CD4-positive, alpha-beta memory T cell (primary cell): ENCODE measurements around the gene TENM3. TPM values are rescaled to one million over a fixed set of nuclear protein-coding genes. Genes with fewer than 3 reads are reported as not detected.

Source experiments
- CTCF ChIA-PET: fragments of 350-600 bp; sonication (Branson Sonifier 250); formaldehyde crosslinking; loops from one replicate; lab custom pipeline; 2021; ENCODE audit warnings: inconsistent platforms; ENCODE audit not compliant: partially characterized antibody; lab: Charles Lee
- POLR2A ChIA-PET: fragments of 350-600 bp; sonication (Branson Sonifier 250); formaldehyde crosslinking; loops from one replicate; lab custom pipeline; 2021; ENCODE audit not compliant: partially characterized antibody; lab: Charles Lee
- DNase-seq, 5 donors: peaks; one replicate each; pipeline versions ENCODE4 v3.0.0 to v3.0.0-alpha.2; 2020 to 2022; ENCODE audit warnings: mixed read lengths in 1 of 5
- H3K27ac ChIP-seq: one replicate; pipeline ENCODE4 v1.7.0; 2013; ENCODE audit warnings: low read depth, low read length
- H3K27me3 ChIP-seq: 2 replicates; pipeline ENCODE4 v1.7.0; 2013; ENCODE audit warnings: mild to moderate bottlenecking, low read length, moderate library complexity; ENCODE audit not compliant: insufficient read depth
- H3K36me3 ChIP-seq: 2 replicates; pipeline ENCODE4 v1.7.0; 2013; ENCODE audit warnings: mild to moderate bottlenecking, low read length, moderate library complexity; ENCODE audit not compliant: insufficient read depth
- H3K4me1 ChIP-seq: 2 replicates; pipeline ENCODE4 v1.7.0; 2013; ENCODE audit warnings: mild to moderate bottlenecking, low read length, moderate library complexity; ENCODE audit not compliant: insufficient read depth
- H3K4me3 ChIP-seq, 2 donors: one replicate each; pipeline ENCODE4 v1.7.0; 2013; ENCODE audit warnings: low read length in 2 of 2, mild to moderate bottlenecking in 1 of 2
- H3K9me3 ChIP-seq, 2 donors: one replicate each; pipeline ENCODE4 v1.7.0; 2013; ENCODE audit warnings: low read length in 2 of 2, control low read depth in 1 of 2; ENCODE audit not compliant: control insufficient read depth in 1 of 2
- H3K27ac Mint-ChIP-seq, 7 donors: one replicate each; pipeline ENCODE4 v1.8.0; 2020 to 2021; ENCODE audit warnings: mixed read lengths in 7 of 7, mild to moderate bottlenecking in 6 of 7, inconsistent platforms in 3 of 7, moderate library complexity in 3 of 7
- H3K27me3 Mint-ChIP-seq, 2 donors: one replicate each; pipeline ENCODE4 v1.8.0; 2020 to 2021; ENCODE audit warnings: mixed read lengths in 2 of 2
- H3K36me3 Mint-ChIP-seq, 2 donors: one replicate each; pipeline ENCODE4 v1.8.0; 2020 to 2021; ENCODE audit warnings: mixed read lengths in 2 of 2, inconsistent platforms in 1 of 2, mild to moderate bottlenecking in 1 of 2
- H3K4me1 Mint-ChIP-seq, 4 donors: one replicate each; pipeline ENCODE4 v1.8.0; 2020 to 2021; ENCODE audit warnings: mixed read lengths in 4 of 4, mild to moderate bottlenecking in 1 of 4
- H3K4me3 Mint-ChIP-seq, 8 donors: one replicate each; pipeline ENCODE4 v1.8.0; 2020 to 2021; ENCODE audit warnings: mixed read lengths in 8 of 8, mild to moderate bottlenecking in 7 of 8, moderate library complexity in 6 of 8, inconsistent platforms in 3 of 8
- H3K9me3 Mint-ChIP-seq, 8 donors: one replicate each; pipeline ENCODE4 v1.8.0; 2020 to 2021; ENCODE audit warnings: mixed read lengths in 8 of 8, mild to moderate bottlenecking in 5 of 8, inconsistent platforms in 3 of 8, moderate library complexity in 1 of 8
- intact Hi-C: fragments of 100-400 bp; cut with micrococcal nuclease; formaldehyde crosslinking; loops from one replicate; pipeline ENCODE4 v1.15.1; 2023
- polyA plus RNA-seq, 2 donors: library from polyadenylated mRNA; unstranded; fragments of 300-500 nt; fragmentation: Illumina TruSeq; gene quantifications; one replicate each; pipeline ENCODE4 v1.2.3, GENCODE V29; 2021
- total RNA-seq, 2 experiments: library from RNA; stranded (reverse); gene quantifications; one replicate each; pipeline ENCODE4 v1.2.3, GENCODE V29; 2021

Gene TENM3
- total and polyA plus RNA-seq, 4 experiments from 2014 or later = not detected

GRCh38 chr4:182429896-182430295 lies 186.7 kb downstream of the TENM3 start:
- CTCF ChIA-PET = no interaction called here

GRCh38 chr4:182432819-182433218 lies 189.6 kb downstream of the TENM3 start:
- Mint-ChIP-seq H3K27ac (no peak overlapping the region), H3K27me3 (peaks cover 2% of the 10 kb centered on the region in 2 donors), H3K4me3 (no peak overlapping the region), H3K36me3 (no peaks in the 10 kb centered on the region), H3K9me3 (peaks cover 0 to 3% (median 0%) of the 10 kb centered on the region in 8 donors), H3K4me1 (no peaks in the 10 kb centered on the region)
- H3K9me3 ChIP-seq = no peaks in the 10 kb centered on the region
- H3K36me3 ChIP-seq = no peaks in the 10 kb centered on the region
- CTCF ChIA-PET = no interaction called here
- H3K4me3 ChIP-seq = no peak overlapping the region
- intact Hi-C loops = no loop called here
- no peaks in the 10 kb centered on the region for H3K4me1 ChIP-seq
- POLR2A ChIA-PET = no interaction called here
- no peaks in the 10 kb centered on the region for H3K27me3 ChIP-seq
- DNase-seq = no peak
- H3K27ac ChIP-seq = no peak overlapping the region

More at GRCh38 chr4:182429896-182430295, 186.7 kb downstream of the TENM3 start:
- no peak overlapping the region for H3K4me3 Mint-ChIP-seq
- H3K27me3 ChIP-seq = no peaks in the 10 kb centered on the region
- no peak overlapping the region for H3K27ac Mint-ChIP-seq
- H3K9me3 Mint-ChIP-seq = peaks cover 0 to 3% (median 0%) of the 10 kb centered on the region in 8 donors
- H3K36me3 Mint-ChIP-seq = no peaks in the 10 kb centered on the region
- peaks cover 0 to 2% of the 10 kb centered on the region in 2 donors for H3K27me3 Mint-ChIP-seq
- H3K4me1 ChIP-seq = no peaks in the 10 kb centered on the region
- intact Hi-C loops = no loop called here
- H3K9me3 ChIP-seq = no peaks in the 10 kb centered on the region
- H3K27ac ChIP-seq = no peak overlapping the region
- no peak overlapping the region for H3K4me3 ChIP-seq
- H3K4me1 Mint-ChIP-seq = no peaks in the 10 kb centered on the region
- POLR2A ChIA-PET = no interaction called here
- H3K36me3 ChIP-seq = no peaks in the 10 kb centered on the region
- DNase-seq = no peak

GRCh38 chr4:182434720-182435119 lies 191.5 kb downstream of the TENM3 start:
- Histone ChIP-seq H3K36me3 (no peaks in the 10 kb centered on the region), H3K4me3 (no peak overlapping the region), H3K27ac (no peak overlapping the region), H3K9me3 (no peaks in the 10 kb centered on the region), H3K27me3 (no peaks in the 10 kb centered on the region), H3K4me1 (no peaks in the 10 kb centered on the region)
- ChIA-PET CTCF (no interaction called here), POLR2A (no interaction called here)
- Mint-ChIP-seq H3K4me1 (no peaks in the 10 kb centered on the region), H3K27ac (peak overlapping the region in 1 of 7 donors; percentile 62), H3K9me3 (peaks cover 0 to 2% (median 0%) of the 10 kb centered on the region in 8 donors), H3K4me3 (no peak overlapping the region), H3K36me3 (no peaks in the 10 kb centered on the region), H3K27me3 (peaks cover 2 to 4% of the 10 kb centered on the region in 2 donors)
- DNase-seq = no peak
- intact Hi-C loops = no loop called here

- Histone ChIP-seq H3K4me1 (no peaks in the 10 kb centered on the region), H3K36me3 (no peaks in the 10 kb centered on the region), H3K27me3 (no peaks in the 10 kb centered on the region), H3K9me3 (no peaks in the 10 kb centered on the region), H3K27ac (no peak overlapping the region), H3K4me3 (no peak overlapping the region)
- intact Hi-C loops = no loop called here
- H3K36me3 Mint-ChIP-seq = no peaks in the 10 kb centered on the region
- no peak overlapping the region for H3K27ac Mint-ChIP-seq
- no peaks in the 10 kb centered on the region for H3K4me1 Mint-ChIP-seq
- H3K4me3 Mint-ChIP-seq = no peak overlapping the region
- ChIA-PET POLR2A (no interaction called here), CTCF (no interaction called here)
- H3K27me3 Mint-ChIP-seq = peaks cover 3 to 4% of the 10 kb centered on the region in 2 donors
- no peak for DNase-seq
- peaks cover 0 to 3% (median 0%) of the 10 kb centered on the region in 8 donors for H3K9me3 Mint-ChIP-seq
Measured at GRCh38 chr4:182435401-182435800, 192.2 kb downstream of the TENM3 start.

- H3K4me1 ChIP-seq = peaks cover 3% of the 10 kb centered on the region
- CTCF ChIA-PET = no interaction called here
- no peaks in the 10 kb centered on the region for H3K36me3 ChIP-seq
- no peaks in the 10 kb centered on the region for H3K27me3 ChIP-seq
- H3K27ac ChIP-seq = no peak overlapping the region
- POLR2A ChIA-PET = no interaction called here
- intact Hi-C loops = no loop called here
- no peak for DNase-seq
- H3K27ac Mint-ChIP-seq = no peak overlapping the region
- H3K9me3 Mint-ChIP-seq = peaks cover 0 to 4% (median under 1%) of the 10 kb centered on the region in 8 donors
- H3K36me3 Mint-ChIP-seq = no peaks in the 10 kb centered on the region
- H3K4me3 Mint-ChIP-seq = no peak overlapping the region
- peaks cover 4 to 10% (median 8%) of the 10 kb centered on the region in 4 donors for H3K4me1 Mint-ChIP-seq
- H3K4me3 ChIP-seq = no peak overlapping the region
- H3K27me3 Mint-ChIP-seq = peaks cover 25 to 26% of the 10 kb centered on the region in 2 donors
- H3K9me3 ChIP-seq = no peaks in the 10 kb centered on the region
Measured at GRCh38 chr4:182443070-182443469, 199.9 kb downstream of the TENM3 start.

- POLR2A ChIA-PET = no interaction called here
- H3K36me3 Mint-ChIP-seq = no peaks in the 10 kb centered on the region
- Histone ChIP-seq H3K9me3 (no peaks in the 10 kb centered on the region), H3K36me3 (no peaks in the 10 kb centered on the region), H3K4me3 (no peak overlapping the region), H3K27ac (no peak overlapping the region), H3K27me3 (peaks cover 17% of the 10 kb centered on the region), H3K4me1 (peaks cover 16% of the 10 kb centered on the region)
- CTCF ChIA-PET = no interaction called here
- H3K4me1 Mint-ChIP-seq = peaks cover 11 to 26% (median 20%) of the 10 kb centered on the region in 4 donors
- H3K4me3 Mint-ChIP-seq = peak overlapping the region; percentile 35 to 87 (median 70)
- intact Hi-C loops = no loop called here
- no peak for DNase-seq
- peaks cover 0 to 4% (median 0%) of the 10 kb centered on the region in 8 donors for H3K9me3 Mint-ChIP-seq
- peaks cover 42 to 44% of the 10 kb centered on the region in 2 donors for H3K27me3 Mint-ChIP-seq
- H3K27ac Mint-ChIP-seq = no peak overlapping the region
Measured at GRCh38 chr4:182447767-182448280, 204.6 kb downstream of the TENM3 start.

- H3K27me3 ChIP-seq = peaks cover 17% of the 10 kb centered on the region
- H3K4me3 Mint-ChIP-seq = peak overlapping the region in 7 of 8 donors; percentile 47 to 80 (median 64)
- peaks cover 11 to 26% (median 20%) of the 10 kb centered on the region in 4 donors for H3K4me1 Mint-ChIP-seq
- CTCF ChIA-PET = no interaction called here
- intact Hi-C loops = no loop called here
- no peaks in the 10 kb centered on the region for H3K36me3 ChIP-seq
- no peak overlapping the region for H3K27ac ChIP-seq
- H3K27ac Mint-ChIP-seq = no peak overlapping the region
- no peaks in the 10 kb centered on the region for H3K9me3 ChIP-seq
- H3K4me3 ChIP-seq = no peak overlapping the region
- H3K9me3 Mint-ChIP-seq = peaks cover 0 to 4% (median 0%) of the 10 kb centered on the region in 8 donors
- no peaks in the 10 kb centered on the region for H3K36me3 Mint-ChIP-seq
- POLR2A ChIA-PET = no interaction called here
- peaks cover 39 to 42% of the 10 kb centered on the region in 2 donors for H3K27me3 Mint-ChIP-seq
- peak in 4 of 5 donors; percentile 4 to 14 (median 8) for DNase-seq
- H3K4me1 ChIP-seq = peaks cover 16% of the 10 kb centered on the region
Measured at GRCh38 chr4:182448281-182449151, 205.3 kb downstream of the TENM3 start.
